OCI-LY7 (cell line): ENCODE data around the gene NUP93.

Experiments used
- CTCF ChIP-seq: fragments of 200-600 bp; sonication (generic); conservative IDR thresholded peaks from 2 replicates; pipeline ENCODE4 v1.5.1; 2014; ENCODE audit warnings: mild to moderate bottlenecking, antibody characterized with exemption, low read length, moderate library complexity, mixed read lengths
- EZH2phosphoT487 ChIP-seq: fragments of 200-600 bp; sonication (generic); IDR thresholded peaks from 2 replicates; pipeline ENCODE4 v1.6.1; 2018; ENCODE audit warnings: low read depth, borderline replicate concordance, mild to moderate bottlenecking, mixed run types, antibody characterized with exemption, low read length, moderate library complexity, mixed read lengths

- TF ChIP-seq CTCF: no peak
- TF ChIP-seq EZH2phosphoT487: no peak
These were observed 28.5 kb downstream of the NUP93 start for GRCh38 chr16:56758432-56758831.
